ENCODE results near the gene DISC1. TPM values are rescaled to one million over a fixed set of nuclear protein-coding genes. Genes with fewer than 3 reads are reported as not detected.
"Not testable (repeated sequence)": the region's sequence is repeated elsewhere in the genome, so short reads cannot be mapped to it uniquely, and the experiment has no call there.

Gene DISC1
- total RNA-seq, 2 experiments from 2014 or later: 3.5 to 5.0 TPM

DNA sequence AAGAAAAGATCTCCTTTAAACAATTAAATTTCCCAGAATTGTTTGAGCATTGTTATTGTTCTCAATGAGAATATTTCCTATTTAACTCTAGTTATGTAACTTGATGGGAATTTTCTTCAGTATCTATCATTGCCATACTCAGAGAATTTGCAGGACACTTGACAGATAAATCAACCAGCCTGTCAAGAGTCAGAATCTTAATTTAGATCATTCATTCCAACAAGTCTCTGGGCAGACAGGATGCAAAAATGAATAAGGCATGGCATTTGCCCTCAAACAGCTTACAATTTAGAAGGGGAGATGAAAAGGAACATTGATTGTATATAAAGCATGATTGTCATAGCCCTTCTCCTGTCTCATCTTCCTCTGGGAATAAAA, 7.3 kb upstream of the DISC1 start:
- intact Hi-C loops (cut with micrococcal nuclease): no loop called here
- Mint-ChIP-seq H3K36me3 (ENCODE audit: low read depth) (peaks cover 6% of the 10 kb centered on the region), H3K9me3 (peaks cover 6% of the 10 kb centered on the region), H3K4me1 (ENCODE audit: low read depth) (peaks cover 7% of the 10 kb centered on the region), H3K4me3 (no peak overlapping the region), H3K27me3 (no peaks in the 10 kb centered on the region), H3K27ac (no peak overlapping the region)
- ChIA-PET CTCF (no interaction called here), POLR2A (no interaction called here)
- TF ChIP-seq, protein P1, sequence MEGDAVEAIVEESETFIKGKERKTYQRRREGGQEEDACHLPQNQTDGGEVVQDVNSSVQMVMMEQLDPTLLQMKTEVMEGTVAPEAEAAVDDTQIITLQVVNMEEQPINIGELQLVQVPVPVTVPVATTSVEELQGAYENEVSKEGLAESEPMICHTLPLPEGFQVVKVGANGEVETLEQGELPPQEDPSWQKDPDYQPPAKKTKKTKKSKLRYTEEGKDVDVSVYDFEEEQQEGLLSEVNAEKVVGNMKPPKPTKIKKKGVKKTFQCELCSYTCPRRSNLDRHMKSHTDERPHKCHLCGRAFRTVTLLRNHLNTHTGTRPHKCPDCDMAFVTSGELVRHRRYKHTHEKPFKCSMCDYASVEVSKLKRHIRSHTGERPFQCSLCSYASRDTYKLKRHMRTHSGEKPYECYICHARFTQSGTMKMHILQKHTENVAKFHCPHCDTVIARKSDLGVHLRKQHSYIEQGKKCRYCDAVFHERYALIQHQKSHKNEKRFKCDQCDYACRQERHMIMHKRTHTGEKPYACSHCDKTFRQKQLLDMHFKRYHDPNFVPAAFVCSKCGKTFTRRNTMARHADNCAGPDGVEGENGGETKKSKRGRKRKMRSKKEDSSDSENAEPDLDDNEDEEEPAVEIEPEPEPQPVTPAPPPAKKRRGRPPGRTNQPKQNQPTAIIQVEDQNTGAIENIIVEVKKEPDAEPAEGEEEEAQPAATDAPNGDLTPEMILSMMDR (IDR thresholded peaks at IDR 0.05): no peak
- DNase-seq (no peak), ATAC-seq (no peak)

DNA sequence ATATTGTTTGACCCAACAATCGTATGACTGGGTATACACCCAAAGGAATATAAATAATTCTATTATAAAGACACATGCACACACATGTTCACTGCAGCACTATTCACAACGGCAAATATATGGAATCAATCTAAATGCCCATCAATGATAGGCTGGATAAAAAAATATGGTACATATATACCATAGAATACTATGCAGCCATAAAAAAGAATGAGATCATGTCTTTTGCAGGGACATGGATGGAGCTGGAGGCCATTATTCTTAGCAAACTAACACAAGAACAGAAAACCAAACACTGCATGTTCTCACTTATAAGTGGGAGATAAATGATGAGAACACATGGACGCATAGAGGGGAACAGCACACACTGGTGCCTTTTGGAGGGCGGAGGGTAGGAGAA, 1.5 kb upstream of the DISC1 start:
- H3K27ac Mint-ChIP-seq; DNase-seq; ATAC-seq; H3K4me3 Mint-ChIP-seq; CTCF ChIA-PET; intact Hi-C loops (cut with micrococcal nuclease); POLR2A ChIA-PET; H3K27me3 Mint-ChIP-seq; H3K9me3 Mint-ChIP-seq; H3K36me3 Mint-ChIP-seq (ENCODE audit: low read depth): not testable (repeated sequence)
- peaks cover 25% of the 10 kb centered on the region for H3K4me1 Mint-ChIP-seq (ENCODE audit: low read depth)

DNA sequence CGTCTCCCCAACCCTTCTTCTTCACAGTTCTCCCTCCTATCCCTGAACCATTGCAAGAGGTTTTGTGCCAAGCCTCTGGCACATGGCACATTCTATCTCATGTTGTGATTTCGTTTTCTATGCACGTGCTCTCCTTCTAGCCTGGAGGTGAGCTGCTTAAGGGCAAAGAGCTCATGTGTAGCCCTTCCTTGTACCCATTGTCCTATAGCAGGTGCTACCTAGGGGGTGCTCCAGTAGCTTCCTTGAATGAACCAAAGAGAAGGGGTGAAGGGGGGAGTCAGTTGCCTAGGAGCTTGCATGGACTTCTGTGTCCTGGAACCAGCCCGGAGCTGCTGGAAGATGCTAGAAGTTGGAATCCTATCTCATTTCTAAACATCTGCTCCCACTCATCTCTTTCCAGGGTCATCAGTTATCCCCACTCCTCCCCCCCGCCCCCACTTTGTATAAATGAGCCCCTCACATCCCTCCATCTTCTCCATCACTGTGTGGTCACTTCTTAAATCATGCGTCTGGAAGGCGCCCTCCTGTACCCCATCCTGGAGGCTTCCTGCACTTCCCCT, 535 bp upstream of the DISC1 start:
- H3K4me1 Mint-ChIP-seq (ENCODE audit: low read depth): peaks cover 28% of the 10 kb centered on the region
- intact Hi-C loops (cut with micrococcal nuclease): no loop called here

DNA sequence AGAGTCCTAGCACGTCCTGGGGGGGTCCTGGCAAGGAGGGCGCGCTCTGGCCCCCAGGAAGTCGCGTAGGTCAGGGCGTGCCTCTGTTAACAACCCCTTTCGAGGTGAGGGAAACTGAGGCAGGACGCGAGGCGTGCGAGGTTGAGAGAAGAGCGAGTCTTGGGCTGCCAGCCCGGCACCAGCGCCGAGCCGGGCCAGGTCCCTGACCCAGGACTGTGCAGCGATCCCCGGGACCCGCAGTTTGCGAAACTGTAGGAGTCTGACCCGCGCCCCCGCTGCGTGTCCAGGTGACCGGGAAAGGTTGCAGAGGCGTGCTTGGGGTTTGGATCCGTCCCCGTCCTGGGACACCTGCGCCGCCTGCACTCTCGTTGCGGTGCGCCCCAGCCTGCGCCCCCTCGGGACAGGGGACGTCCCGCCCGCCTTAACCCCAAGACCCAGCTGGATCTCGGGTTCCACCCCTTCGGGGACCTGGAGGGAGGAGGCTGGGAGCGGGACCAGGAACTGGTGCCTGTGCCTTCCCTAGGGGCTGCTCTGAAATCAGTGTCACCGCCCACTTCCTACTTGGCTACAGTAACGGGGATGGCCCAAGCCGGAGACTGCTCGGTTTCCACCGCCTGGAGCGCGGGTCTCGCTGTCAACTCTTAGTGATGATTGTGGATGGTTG, 493 bp downstream of the DISC1 start:
- no peaks in the 10 kb centered on the region for H3K9me3 Mint-ChIP-seq
- ChIA-PET CTCF (interaction anchor here (1.6 kb wide), 1 partner anchor 13 kb away, joined by 3 read pairs; no protein-coding TSS in a partner anchor), POLR2A (no interaction called here)
- H3K27ac Mint-ChIP-seq: peak overlapping the region; percentile 21
- DNase-seq (peak; percentile 67), ATAC-seq (peak; percentile 51)
- H3K4me3 Mint-ChIP-seq: peak overlapping the region; percentile 74
- intact Hi-C loops (cut with micrococcal nuclease): no loop called here
- H3K4me1 Mint-ChIP-seq (ENCODE audit: low read depth): peaks cover 28% of the 10 kb centered on the region
- H3K27me3 Mint-ChIP-seq: no peaks in the 10 kb centered on the region
- TF ChIP-seq, protein P1 (IDR thresholded peaks at IDR 0.05): no peak
- H3K36me3 Mint-ChIP-seq (ENCODE audit: low read depth): no peaks in the 10 kb centered on the region

More for the DNA sequence above, 535 bp upstream of the DISC1 start:
- Mint-ChIP-seq H3K9me3 (no peaks in the 10 kb centered on the region), H3K4me3 (peak overlapping the region; percentile 74), H3K36me3 (ENCODE audit: low read depth) (no peaks in the 10 kb centered on the region), H3K27ac (peak overlapping the region; percentile 28), H3K27me3 (no peaks in the 10 kb centered on the region)
- ChIA-PET POLR2A (interaction anchor here (0.6 to 1.0 kb wide), 3 partner anchors 12 to 288 kb away, joined by 3 read pairs; partner anchors contain the start of genes EXOC8 and SPRTN), CTCF (interaction anchor here (1.6 kb wide), 1 partner anchor 12 kb away, joined by 3 read pairs; no protein-coding TSS in a partner anchor)
- DNase-seq (no peak), ATAC-seq (peak; percentile 7)
- TF ChIP-seq, protein P1 (IDR thresholded peaks at IDR 0.05): no peak

DNA sequence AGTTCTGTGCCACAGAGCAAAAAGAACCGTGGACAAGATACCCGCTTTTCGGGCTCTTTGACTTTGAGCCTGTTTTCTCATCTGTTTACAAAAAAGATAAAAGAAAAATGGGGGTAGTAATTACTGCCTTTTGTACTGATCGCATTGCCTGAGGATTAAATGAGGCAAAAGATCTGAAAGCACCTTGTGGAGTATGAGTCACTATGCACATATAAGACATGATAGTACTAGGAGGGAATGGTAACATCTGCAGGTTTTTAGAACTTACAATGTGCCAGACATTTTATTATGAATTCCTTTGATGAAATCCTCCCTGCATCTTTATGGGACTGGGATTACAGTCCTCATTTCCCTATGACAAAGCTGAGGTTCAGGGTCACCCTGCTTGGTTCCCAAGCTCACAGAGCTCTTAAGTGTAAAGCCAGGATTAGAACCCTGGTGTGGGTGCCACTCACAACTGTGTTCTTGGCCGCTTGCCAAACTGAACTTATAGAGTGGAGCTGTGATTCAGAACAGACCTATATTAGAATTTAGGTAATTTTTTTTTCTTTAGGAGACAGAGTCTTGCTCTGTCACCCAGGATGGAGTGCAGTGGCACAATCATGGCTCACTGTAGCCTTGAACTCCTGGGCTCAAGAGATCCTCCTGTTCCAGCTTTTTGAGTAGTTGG, 1.8 kb downstream of the DISC1 start:
- peak overlapping the region; percentile 51 for H3K27ac Mint-ChIP-seq
- peak; percentile 80 for DNase-seq
- H3K27me3 Mint-ChIP-seq: no peaks in the 10 kb centered on the region
- peak; percentile 57 for ATAC-seq
- no peaks in the 10 kb centered on the region for H3K36me3 Mint-ChIP-seq (ENCODE audit: low read depth)
- CTCF ChIA-PET: interaction anchor here (1.0 kb wide), 1 partner anchor 22 kb away, joined by 3 read pairs; no protein-coding TSS in a partner anchor
- intact Hi-C loops (cut with micrococcal nuclease): no loop called here
- TF ChIP-seq, protein P1 (IDR thresholded peaks at IDR 0.05): no peak
- H3K4me3 Mint-ChIP-seq: peak overlapping the region; percentile 74
- POLR2A ChIA-PET: no interaction called here
- no peaks in the 10 kb centered on the region for H3K9me3 Mint-ChIP-seq
- H3K4me1 Mint-ChIP-seq (ENCODE audit: low read depth): peaks cover 28% of the 10 kb centered on the region

Data from activated CD8-positive, alpha-beta T cell treated with anti-CD3 and anti-CD28 coated beads for 36 hours (primary cell).